ENCODE data around the gene KLHDC9.
"Not testable (repeated sequence)": the region's sequence is repeated elsewhere in the genome, so short reads cannot be mapped to it uniquely, and the experiment has no call there.

Gene KLHDC9

GRCh38 chr1:161096530-161096929, 1.6 kb upstream of the KLHDC9 start:
- DNase-seq (ENCODE audit: low spot score), result peak; percentile 72

- no peak for DNase-seq (ENCODE audit: low spot score)
Observed at GRCh38 chr1:161099090-161099802, 1.1 kb downstream of the KLHDC9 start.

- DNase-seq (ENCODE audit: low spot score), result no peak
Observed at GRCh38 chr1:161100556-161100955, 2.4 kb downstream of the KLHDC9 start.

GRCh38 chr1:161106431-161106830, 8.3 kb downstream of the KLHDC9 start:
- DNase-seq (ENCODE audit: low spot score), result no peak

GRCh38 chr1:161111117-161111516, 13.0 kb downstream of the KLHDC9 start:
- no peak for DNase-seq (ENCODE audit: low spot score)

- DNase-seq (ENCODE audit: low spot score), result no peak
Observed at GRCh38 chr1:161111527-161111926, 13.4 kb downstream of the KLHDC9 start.

- no peak for DNase-seq (ENCODE audit: low spot score)
Observed at GRCh38 chr1:161113915-161114314, 15.8 kb downstream of the KLHDC9 start.

- no peak for DNase-seq (ENCODE audit: low spot score)
Observed at GRCh38 chr1:161114556-161114955, 16.4 kb downstream of the KLHDC9 start.

- no peak for DNase-seq (ENCODE audit: low spot score)
Observed at GRCh38 chr1:161115132-161115711, 17.1 kb downstream of the KLHDC9 start.

- not testable (repeated sequence) for DNase-seq (ENCODE audit: low spot score)
Observed at GRCh38 chr1:161115961-161116360, 17.8 kb downstream of the KLHDC9 start.

GRCh38 chr1:161117759-161118581, 19.8 kb downstream of the KLHDC9 start, which contains the start of the genes NIT1 and PFDN2:
NIT1 (plus strand) TSS chr1:161118105; CDS start chr1:161118177, 72 bp downstream.
PFDN2 (minus strand) TSS chr1:161118037; CDS start chr1:161118026, 11 bp downstream.
- DNase-seq (ENCODE audit: low spot score), result peak; percentile 94

- peak; percentile 78 for DNase-seq (ENCODE audit: low spot score)
Observed at GRCh38 chr1:161119092-161119903, 21.1 kb downstream of the KLHDC9 start.

GRCh38 chr1:161121042-161121650, 23.0 kb downstream of the KLHDC9 start:
- DNase-seq (ENCODE audit: low spot score), result no peak

GRCh38 chr1:161121834-161122233, 23.7 kb downstream of the KLHDC9 start:
- no peak for DNase-seq (ENCODE audit: low spot score)

GRCh38 chr1:161122967-161123366, 24.8 kb downstream of the KLHDC9 start:
- no peak for DNase-seq (ENCODE audit: low spot score)

- DNase-seq (ENCODE audit: low spot score), result no peak
Observed at GRCh38 chr1:161127649-161128048, 29.5 kb downstream of the KLHDC9 start.

GRCh38 chr1:161128591-161129420, 30.6 kb downstream of the KLHDC9 start:
- DNase-seq (ENCODE audit: low spot score), result no peak

GRCh38 chr1:161130266-161130665, 32.1 kb downstream of the KLHDC9 start:
- no peak for DNase-seq (ENCODE audit: low spot score)

GRCh38 chr1:161131523-161132409, 33.6 kb downstream of the KLHDC9 start:
- DNase-seq (ENCODE audit: low spot score), result peak; percentile 32
